NCI-H1417 (cell line): ENCODE data around the gene CALN1.
"Not testable (repeated sequence)": the region's sequence is repeated elsewhere in the genome, so short reads cannot be mapped to it uniquely, and the experiment has no call there.

Source experiments
- DNase-seq, 3 experiments: peaks; one replicate each; lab custom pipeline; 2025; lab: John Stamatoyannopoulos, UW

CALN1 gene

GRCh38 chr7:71739520-71740173 is 672.5 kb downstream of the CALN1 start:
- no peak for DNase-seq

- DNase-seq, result not testable (repeated sequence)
Measured at GRCh38 chr7:71737931-71738540, 674.1 kb downstream of the CALN1 start.

DNA sequence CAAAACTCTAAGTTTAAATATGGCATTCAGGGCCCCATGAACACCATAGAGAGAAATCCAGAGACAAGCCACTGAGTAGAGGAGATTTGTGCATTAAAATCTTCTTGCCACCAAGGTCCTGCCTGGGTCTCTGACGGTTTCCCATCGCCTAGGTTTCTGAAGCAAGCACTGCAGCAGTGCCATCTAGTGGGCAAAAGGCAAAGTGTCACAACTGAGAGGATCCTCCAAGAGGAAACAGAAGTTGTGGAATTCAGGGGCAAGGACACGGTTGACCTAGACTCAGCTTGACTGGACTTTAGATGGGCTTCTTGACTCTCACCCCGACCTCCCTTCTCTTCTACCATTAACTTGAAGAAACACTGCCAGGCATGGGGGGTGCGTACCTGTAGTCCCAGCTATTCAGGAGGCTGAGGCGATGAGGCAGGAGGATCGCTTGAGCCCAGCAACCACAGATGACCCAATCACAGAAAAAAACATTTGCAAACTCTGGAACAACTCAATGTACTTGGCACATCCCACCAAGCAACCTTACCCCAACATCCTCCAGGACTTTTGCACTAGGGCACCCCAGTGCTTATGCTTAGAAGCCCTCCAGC is 676.1 kb downstream of the CALN1 start:
- peak; percentile 17 to 82 (median 78) for DNase-seq

DNA sequence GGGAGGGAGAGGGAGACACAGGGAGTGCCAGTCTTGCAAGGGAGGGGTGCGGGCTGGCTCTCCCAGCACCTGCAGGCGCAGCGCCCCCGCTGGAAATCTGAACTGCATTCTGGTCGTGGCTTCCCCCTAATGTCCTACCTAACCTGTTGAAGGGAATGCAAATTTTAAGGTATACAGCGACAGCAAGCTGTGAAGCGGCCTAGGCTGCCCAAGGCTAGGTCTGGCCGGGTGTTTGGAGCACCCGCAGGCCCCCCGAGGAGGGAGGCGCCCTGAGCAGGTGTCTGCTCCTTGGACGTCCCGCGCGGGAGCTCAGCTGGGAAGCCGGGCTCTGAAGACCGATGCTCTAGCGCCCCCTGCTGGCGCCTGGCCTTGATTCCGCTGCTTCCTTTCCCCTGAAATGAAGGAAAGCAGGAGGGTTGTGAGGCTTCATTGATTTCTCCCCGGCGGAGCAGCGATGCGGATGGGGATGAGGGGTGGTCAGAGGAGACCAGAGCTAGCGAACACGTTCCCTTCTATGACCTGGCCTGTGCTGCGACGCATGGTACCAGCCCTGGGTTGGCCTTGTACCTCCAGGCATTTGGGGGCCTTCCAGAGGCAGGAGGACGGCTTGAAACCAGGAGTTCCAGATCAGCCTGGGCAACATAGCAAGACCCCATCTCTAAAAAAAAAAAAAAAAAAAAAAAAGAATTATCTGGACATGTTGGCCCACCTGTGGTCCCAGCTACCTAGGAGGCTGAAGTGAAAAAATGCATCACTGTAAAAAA is 678.8 kb downstream of the CALN1 start:
- peak; percentile 22 to 87 (median 61) for DNase-seq

- DNase-seq, result no peak
Measured at GRCh38 chr7:71731740-71732139, 680.4 kb downstream of the CALN1 start.
